Hematopoietic multipotent progenitor cell treated with erythropoietin and hydrocortisone succinate and interleukin-3 and kit ligand, for 6 days (in vitro differentiated cells): ENCODE data around the gene SRR.
"Not testable (repeated sequence)": the region's sequence is repeated elsewhere in the genome, so short reads cannot be mapped to it uniquely, and the experiment has no call there.

ENCODE experiments used
- DNase-seq: peaks from one replicate; pipeline ENCODE4 v3.0.0-alpha.2; 2015

The SRR gene

DNA sequence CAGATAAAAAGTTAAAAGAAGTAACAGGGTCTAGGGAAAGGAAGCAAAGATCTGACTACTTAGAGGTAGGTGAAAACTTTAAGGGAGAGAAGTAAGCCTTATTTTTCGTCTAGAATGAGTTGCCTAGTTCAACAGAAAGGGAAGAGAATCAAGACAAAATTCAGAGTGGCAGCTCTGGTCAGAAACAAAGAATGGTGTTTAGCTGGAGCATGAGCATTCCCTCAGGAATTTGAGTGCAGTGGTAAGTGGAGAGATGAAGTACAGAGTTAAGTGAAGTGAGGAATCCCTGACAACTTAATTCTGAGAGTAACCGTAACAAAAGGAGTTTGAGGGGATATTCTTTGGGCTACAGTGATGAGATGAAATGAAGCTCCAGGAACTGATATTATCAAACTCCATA lies 11.7 kb upstream of the SRR start:
- no peak for DNase-seq

DNA sequence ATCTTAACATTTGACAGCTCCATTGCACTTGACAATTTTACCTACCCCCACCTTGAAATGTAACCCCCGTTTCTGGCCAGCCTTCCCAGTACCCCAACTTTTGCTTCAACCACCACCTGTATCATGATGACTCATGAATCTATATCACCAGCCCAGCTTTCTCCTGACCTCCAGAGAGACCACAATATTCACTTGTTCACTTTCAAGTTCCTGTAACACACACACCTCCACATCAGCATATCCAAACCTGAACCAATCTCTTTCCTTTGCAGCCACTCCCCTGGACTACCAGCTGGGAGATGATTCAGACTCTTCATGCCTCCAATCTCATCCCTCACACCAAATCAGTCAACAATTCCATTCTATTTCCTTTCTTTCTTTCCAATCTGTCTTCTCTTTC lies 8.2 kb upstream of the SRR start:
- no peak for DNase-seq

DNA sequence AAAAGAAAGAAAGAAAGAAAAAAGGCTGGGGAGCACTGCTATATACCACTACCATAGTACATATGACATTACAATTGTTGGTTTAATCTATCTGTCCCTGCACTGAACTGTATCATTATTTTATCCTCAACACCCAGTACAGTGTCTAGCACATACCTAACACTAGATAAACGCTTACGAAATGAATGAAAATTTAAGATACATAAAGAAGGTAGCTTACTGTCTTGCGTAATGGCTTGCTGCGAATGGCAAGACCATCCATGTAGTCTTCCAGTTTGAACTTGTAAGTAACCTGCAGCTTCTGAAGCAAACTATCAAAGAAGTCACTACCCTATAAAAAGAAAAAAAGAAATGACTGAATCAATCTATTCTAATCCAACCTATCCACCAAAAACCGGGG lies 6.7 kb upstream of the SRR start:
- DNase-seq = no peak

DNA sequence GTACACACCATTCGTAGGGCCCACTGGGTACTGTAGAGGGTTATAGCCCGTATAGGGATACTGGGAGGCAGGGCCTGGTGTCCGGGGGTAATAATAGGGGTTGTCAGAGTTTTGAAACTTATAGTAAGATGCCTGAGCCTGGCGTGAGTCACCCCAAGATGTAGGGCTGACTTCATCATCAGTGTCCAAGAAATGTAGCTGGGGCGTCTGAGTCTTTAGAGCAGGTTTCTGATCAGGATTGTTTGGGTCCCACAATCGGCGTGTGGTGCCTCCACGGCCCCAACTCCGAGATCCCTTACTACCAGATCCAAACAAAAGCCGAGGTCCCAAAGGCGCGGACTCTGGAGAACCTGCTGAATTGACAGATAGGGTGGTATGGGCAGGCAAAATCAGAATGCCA lies 4.6 kb upstream of the SRR start:
- no peak for DNase-seq

DNA sequence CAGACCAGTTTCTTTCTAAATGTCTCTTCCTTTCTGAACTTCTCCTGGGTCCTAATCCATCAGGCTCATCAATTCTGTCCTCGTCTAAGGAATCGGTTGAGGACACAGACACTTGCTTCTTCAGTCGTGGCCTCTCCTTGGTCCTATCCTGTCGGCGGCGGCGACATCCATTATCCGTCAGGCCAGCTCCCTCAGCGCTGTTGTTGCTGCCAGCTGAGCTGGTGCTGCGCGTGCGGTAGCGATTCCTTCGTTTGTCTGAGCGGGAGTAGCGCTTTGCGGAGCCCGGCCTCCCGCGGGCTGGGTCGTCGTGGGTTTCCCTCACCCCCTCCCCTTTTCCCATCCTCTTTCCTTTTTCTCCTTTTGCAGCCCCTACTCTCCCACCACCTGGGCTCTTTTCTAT lies 4.0 kb upstream of the SRR start:
- DNase-seq = no peak

DNA sequence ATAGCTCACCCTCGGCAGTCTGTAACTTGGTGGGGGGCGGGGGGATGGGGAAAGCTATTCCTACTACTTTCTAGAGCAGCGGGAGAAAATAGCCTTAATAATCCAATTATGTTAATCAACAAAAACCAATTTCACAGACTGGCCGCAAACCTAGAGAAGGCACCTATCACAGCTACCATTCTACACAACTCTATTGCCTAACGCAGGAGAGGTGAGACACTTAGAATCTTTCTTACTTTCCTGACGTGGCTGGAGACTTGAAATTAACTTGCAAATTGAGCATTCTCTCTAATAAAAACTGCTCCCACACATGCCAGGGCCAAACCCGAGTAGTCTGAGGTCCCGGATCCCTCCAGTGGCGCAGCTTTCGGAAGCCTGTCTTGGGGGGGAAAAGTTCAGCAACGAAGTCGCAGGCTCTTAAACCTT lies 959 bp upstream of the SRR start:
- peak; percentile 42 for DNase-seq

DNA sequence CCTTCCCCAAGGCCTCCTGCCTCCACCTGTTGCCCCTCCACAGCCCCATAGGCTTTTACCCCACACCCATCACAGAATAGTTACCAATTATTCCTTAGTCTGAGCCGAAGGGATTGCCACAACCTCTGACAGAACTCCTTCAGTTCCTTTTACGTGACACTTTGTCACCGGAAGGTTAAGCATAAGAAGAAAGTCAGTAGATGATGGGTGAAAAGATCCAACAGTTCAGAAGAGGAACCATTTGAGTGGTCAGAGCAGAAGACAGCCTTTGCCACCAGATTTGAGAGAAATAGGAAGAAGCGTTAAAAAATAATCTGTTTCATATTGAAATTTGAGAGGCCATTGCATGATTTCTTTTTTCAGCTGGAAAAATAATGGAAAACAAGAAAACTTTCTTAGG lies 1.2 kb downstream of the SRR start:
- no peak for DNase-seq

DNA sequence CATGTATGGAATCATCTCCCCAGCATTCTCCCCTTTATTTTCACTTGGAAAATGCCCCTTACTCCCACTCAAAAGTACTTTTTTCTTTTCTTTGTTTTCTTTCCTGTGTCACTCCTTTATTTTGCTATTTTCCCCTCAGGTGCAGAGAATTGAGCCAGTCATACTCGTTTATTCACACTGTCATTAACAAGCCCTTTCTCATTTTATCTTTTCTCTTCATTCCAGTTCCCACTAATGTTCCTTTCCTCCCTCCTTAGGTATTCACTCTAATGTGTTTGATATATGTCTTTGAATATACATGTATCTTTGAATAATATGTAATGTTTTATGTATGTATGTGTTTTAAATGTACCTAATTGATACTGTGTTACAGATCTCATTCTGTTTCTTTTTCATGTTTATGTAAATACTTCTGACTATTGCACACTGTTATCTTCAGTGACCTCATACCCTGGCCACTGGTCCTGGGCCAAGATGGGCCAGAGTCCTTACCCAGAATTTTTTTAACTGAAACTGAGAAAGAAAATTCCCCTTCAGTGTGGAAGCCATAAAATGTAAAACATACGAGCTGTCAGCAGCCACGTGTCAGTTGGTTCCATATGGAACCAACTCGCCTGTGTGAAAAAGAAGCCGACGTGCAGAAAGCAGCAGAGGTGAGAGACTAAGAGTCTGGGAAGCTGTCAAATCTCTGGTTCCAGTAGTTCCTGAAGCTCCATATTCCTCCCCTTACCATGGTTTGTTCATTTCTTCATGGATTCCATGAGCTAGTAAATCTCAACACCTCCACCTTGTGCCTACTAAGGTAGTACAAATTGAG lies 5.8 kb downstream of the SRR start:
- DNase-seq = no peak

DNA sequence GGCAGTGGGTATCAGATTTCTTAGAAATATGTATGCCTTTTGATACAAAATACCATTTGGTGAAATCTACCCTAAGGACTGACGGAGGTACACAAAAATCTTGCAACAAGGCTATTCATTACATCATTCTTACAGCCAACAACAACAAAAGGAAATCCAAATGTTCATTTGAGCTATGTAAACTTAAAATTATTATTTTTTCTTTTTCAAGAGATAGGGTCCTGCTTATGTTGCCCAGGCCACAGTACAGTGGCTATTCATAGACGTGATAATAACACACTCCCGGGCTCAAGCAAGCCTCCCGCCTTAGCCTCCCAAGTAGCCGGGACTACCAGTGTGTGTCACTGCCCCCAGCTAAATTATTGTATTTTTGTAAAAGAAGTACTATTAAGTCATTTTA lies 9.0 kb downstream of the SRR start:
- DNase-seq = no peak

DNA sequence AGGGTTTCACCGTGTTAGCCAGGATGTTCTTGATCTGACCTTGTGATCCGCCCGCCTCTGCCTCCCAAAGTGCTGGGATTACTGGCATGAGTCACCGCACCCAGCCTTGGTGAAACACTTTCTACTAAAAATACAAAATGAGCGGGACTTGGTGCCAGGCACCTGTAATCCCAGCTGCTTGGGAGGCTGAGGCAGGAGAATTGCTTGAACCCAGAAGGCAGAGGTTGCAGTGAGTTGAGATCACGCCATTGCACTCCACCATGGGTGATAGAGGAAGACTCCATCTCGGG lies 13.1 kb downstream of the SRR start:
- DNase-seq = not testable (repeated sequence)

DNA sequence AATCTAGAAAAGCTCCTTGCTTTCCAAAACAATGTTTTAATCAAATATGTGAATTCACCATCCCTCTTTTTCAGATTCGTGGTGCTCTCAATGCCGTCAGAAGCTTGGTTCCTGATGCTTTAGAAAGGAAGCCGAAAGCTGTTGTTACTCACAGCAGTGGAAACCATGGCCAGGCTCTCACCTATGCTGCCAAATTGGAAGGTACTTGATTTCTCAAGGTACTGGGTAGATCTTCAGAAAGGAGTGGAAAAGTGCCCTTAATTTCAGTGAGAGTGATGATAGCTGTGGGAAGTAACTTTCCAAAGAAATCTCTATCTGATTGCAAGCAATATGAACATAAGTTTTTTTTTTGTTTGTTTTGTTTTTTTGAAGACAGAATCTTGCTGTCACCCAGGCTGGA lies 14.0 kb downstream of the SRR start:
- no peak for DNase-seq

DNA sequence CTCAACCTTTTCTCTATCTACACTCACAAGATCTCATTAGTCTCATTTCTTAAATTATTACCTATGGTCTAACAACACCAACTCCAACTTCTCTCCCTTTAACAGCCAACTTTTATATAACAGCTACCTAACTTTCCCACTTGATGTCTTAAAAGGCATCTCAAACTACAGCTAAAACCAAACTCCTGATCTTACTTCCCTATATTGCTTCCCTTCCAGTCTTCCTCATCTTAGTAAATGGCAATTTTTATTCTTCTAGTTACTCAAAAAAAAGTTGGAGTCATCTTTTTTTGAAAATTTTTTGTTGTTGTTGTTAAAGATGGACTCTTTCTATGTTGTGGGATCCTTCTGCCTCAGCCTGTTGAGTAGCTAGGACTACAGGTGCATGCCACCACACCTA lies 15.3 kb downstream of the SRR start:
- no peak for DNase-seq

DNA sequence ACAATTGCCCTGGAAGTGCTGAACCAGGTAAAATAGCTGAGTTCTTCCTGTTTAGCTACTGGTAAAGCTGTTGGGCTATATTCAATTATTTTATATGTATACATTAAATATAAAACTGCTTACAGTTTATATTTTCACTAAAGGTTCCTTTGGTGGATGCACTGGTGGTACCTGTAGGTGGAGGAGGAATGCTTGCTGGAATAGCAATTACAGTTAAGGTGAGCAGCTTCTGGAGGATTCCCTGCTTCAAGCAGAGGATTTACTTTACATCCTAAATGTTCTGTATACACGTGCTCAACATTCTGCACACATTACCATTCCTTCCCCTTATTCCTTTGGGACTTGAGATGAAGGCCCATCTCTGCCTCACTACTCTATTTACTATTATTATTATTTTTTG lies 17.6 kb downstream of the SRR start:
- no peak for DNase-seq

DNA sequence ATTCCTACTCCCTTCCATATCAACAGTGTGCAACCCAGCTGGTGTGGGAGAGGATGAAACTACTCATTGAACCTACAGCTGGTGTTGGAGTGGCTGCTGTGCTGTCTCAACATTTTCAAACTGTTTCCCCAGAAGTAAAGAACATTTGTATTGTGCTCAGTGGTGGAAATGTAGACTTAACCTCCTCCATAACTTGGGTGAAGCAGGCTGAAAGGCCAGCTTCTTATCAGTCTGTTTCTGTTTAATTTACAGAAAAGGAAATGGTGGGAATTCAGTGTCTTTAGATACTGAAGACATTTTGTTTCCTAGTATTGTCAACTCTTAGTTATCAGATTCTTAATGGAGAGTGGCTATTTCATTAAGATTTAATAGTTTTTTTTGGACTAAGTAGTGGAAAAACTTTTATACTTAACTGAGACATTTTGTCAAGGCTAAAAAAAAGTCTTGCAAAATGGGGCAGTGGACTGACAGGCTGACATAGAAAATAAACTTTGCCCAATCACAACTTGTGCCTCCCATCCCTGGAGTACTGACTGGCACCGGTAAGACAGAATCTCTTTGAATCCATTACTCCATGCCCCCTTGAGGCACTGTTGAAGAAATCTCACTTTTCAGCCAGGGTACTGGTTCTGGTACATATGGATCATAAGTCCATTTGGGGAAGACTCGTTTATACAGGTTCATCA lies 20.0 kb downstream of the SRR start:
- no peak for DNase-seq

DNA sequence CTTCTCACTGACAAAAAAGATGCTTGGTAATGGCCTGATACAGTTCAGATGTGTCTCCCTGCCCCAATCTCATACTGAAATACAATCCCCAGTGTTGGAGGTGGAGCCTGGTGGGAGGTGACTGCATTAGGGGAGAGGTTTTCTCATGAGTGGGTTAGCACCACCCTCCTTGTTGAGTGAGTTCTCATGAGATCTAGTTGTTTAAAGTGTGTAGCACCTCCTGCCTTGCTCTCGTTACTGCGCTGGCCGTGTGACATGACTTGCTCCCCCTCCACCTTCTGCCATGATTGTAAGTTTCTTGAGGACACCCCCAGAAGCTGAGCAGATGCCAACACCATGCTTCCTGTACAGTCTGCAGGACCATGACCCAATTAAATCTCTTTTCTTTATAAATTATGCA lies 27.6 kb downstream of the SRR start:
- no peak for DNase-seq

DNA sequence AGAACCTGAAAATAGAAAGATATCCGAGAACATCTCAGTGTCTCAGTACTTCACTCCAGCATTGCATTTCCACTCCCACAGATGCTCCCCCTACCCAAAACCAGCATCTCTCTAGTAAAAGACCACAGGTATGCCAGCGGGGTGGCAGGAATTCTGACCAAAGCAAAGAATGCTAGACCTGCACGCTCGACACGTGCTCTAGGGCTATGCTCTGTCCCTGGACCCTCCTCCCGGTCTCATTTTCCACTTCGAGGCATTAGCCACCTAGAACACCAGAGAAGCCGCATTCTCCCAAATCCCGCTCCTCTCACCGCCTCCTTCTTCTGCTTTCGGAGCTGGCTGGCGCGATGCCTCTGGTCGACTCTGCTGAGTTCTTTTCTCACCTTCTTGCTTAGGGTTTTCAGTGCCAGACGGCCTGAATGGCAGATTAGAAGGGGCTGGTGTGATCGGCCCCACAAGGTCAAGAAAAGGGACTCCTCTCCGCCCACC lies 32.0 kb downstream of the SRR start:
- peak; percentile 42 for DNase-seq

DNA sequence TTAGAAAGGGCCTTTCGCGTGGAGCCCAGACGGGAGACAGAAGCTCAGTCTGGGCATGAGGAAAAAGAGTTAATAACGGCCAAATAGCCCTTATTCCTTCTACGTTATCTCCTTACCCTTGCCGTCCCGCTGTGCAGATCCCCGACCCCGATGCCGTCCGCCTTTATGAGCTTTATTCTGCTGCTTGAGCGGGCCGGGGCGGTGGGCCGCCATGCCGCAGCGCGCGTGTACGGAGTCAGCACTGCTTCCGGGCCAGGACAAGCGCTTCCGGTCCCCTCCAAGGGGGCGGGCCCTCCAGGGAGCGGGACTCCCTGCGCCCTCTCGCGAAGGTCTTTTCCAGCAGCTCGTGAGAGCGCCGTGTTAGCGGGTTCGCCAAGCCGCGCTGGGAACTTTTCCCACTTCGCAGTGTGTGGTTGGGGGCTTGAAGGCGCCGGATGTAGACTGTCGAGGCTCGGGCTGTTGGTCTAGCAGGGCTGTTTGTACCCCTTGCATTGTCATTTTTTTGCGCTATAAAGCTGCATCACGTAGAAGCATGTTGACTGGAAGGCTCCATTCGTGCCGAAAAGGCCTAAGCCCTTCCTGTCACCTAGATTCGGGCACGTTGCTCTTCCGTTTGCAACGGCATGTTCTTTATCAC lies 32.6 kb downstream of the SRR start, which contains the start of gene TSR1:
TSR1 (minus strand) TSS at position 243 of the 637 bp plus-strand sequence; CDS start at position 213, 30 bp downstream.
- peak; percentile 97 for DNase-seq

DNA sequence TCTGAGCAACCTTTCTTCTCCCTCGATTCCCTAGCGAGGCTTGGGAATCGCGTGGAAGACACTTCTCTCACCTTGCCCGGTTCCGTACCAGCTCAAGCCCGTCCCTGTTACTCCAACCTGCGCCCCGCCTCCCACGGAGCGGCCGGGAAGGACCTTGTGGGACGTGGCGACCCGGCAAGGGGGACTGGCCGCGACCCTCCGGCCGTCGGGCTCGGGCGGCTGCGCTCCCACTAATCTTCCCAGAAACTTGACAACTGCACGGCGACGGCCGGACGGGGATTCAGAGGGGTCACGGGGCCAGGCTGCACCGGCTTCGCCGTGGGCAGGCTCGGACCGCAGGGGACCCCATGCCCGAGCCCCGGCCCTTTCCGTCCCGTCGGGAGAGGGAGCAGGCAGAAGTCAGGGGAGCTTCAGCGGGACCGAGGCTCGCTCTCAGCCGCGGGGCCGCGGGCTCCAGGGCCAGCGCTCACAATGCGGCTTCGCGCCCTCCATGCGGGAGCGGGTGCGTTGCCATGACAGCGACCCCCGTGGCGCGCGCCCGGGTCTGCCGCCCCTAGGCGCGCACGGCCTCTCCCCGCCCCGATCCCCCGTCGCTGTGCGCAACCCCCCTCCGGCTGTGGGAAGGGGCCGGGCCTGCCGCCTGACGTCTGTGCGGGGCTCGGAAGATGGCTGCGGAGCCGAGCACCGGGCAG lies 33.2 kb downstream of the SRR start, which contains the start of gene SGSM2:
SGSM2 (plus strand) TSS at position 650 of the 692 bp plus-strand sequence. CDS start 188 bp downstream, outside the sequence.
- peak; percentile 72 for DNase-seq

DNA sequence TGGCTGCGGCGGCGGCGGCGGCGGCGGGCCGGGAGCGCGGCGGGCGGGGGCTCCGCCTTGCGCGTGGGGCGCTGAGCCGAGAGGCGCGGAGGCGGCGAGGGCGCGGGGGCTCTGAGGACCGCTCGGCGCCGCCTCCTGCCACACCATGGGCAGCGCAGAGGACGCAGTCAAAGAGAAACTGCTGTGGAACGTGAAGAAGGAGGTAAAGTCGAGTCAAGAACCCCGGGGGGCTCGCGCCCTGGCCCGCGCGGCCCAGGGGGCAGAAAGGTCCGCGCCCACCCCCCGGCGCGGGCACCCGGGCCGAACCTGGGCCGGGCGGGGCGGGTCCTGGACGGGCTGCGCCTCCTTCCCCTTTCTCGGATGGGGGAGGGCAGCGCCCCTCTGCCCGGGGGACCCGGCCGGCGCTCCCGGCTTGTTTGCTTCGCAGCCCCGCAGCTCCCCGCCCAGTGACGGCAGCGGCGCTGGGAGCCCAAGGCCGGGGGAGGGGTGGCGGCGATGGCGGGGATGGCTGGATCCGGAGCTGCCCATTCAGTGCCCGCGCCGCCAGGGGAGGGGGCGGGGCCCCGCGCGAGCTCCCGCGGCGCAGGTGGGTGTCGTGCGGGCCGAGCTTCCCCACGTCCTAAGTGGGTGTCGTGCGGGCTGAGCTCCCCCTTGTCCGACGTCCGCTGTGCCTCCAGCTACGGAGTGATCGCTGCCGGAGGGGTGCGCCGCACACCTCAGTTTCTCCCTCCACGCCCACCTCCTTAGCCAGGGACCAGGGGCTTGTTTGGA lies 34.0 kb downstream of the SRR start:
- peak; percentile 69 for DNase-seq

DNA sequence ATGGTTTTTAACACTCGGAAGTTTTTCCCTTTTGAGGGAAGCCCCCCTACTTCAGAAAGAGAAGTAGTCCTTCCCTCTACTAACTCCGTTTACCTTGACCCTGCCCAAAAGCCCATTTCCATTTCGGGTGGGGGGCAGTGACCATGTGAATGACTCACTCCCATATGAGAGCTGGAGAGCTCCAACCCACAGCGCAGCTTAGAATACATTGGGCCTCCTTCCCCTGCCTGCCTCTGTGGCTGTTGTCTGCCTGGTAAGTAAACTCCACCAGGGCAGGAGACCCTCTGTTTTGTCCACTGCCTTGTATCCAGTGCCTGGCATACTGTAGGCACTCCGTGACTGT lies 34.5 kb downstream of the SRR start:
- peak; percentile 23 for DNase-seq

DNA sequence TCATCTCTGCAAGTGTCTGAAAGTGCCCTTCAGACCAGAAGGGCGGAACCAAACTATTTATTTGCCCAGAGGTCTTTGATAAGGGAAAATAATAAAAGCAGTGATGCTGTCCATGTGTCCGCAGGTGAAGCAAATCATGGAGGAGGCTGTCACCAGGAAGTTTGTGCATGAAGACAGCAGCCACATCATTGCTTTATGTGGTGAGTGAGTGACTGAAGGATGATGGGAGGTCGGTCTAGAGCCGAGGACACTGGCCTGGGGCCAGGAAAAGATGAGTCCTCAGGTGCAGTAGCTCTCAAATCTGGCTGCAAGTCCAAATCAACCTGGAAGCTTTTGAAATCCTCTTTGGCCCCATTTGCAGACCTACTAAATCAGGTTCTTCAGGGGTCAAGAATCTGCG lies 39.7 kb downstream of the SRR start:
- DNase-seq = no peak

DNA sequence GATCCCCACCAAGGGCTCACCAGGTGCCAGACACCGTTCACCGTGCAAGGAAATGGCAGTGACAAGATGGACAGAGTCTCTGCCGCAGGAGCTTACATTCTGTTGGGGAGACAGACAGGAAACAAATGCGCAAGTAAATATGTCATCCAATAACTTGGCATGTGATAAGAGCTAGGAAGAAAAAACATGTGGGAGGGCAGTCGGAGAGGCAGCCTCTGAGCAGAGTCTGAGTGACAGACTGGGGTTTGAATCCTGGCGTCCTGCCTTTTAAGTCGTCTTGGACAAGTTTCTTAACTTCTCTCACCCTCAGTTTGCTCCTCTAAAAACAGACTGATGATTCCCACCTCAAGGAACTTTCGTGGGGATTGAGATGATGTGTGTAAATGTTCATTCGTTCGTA lies 40.8 kb downstream of the SRR start:
- DNase-seq = no peak

DNA sequence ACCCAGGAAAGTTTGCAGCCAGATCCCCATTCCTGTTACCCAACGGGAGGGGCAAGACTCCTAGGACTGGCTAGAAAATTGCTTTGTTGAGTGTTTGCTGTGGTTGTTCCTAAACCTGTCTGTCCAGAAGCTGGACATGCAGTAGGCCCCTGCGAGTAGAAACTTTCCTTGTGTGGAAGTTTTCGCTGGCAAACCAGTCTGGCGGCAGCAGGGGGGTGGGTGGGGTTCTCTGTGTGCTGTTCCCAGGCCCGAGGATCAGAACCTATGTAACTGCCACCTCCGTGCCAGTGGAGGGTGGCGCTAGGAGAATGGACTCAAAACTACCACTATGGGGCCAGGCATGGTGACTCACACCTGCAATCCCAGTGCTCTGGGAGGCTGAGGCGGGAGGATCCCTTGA lies 42.7 kb downstream of the SRR start:
- DNase-seq = no peak
